ENCODE data around the gene NAA16. TPM values are rescaled to one million over a fixed set of nuclear protein-coding genes. Genes with fewer than 3 reads are reported as not detected.

Gene NAA16
- total and polyA plus RNA-seq, 4 donors = 5.0 to 65.6 (median 16.4) TPM

- no peaks in the 10 kb centered on the region for H3K36me3 ChIP-seq (ENCODE audit: control insufficient read depth in 4 of 4, insufficient read depth in 4 of 4, low read length in 4 of 4)
- DNase-seq = no peak
- no peak for TF ChIP-seq CTCF (IDR thresholded peaks at IDR 0.05; ENCODE audit: control extremely low read depth, extremely low read depth)
- no peak for ATAC-seq (ENCODE audit: insufficient read depth, low FRiP score)
- H3K9ac ChIP-seq (ENCODE audit: insufficient read depth in 1 of 2, low read length in 2 of 2) = no peak overlapping the region
- H3K27me3 ChIP-seq (ENCODE audit: control insufficient read depth in 3 of 3, insufficient read depth in 3 of 3, low read length in 2 of 3) = no peaks in the 10 kb centered on the region
- no peaks in the 10 kb centered on the region for H3K9me3 ChIP-seq (ENCODE audit: control insufficient read depth in 4 of 4, insufficient read depth in 3 of 4, low read length in 3 of 4)
- peaks cover 0 to 6% (median 0%) of the 10 kb centered on the region in 5 donors for H3K4me1 ChIP-seq (ENCODE audit: control insufficient read depth in 5 of 5, insufficient read depth in 5 of 5, low read length in 5 of 5)
- WGBS, 2 donors = 36 to 39% methylated on average over 1 of the region's 1 CpG
- no peak overlapping the region for H3K4me3 ChIP-seq
- no peak overlapping the region for H3K27ac ChIP-seq (ENCODE audit: low read depth in 1 of 2, low read length in 1 of 2)
These were observed 78.5 kb downstream of the NAA16 start for GRCh38 chr13:41389580-41389979.

- Histone ChIP-seq H3K27me3 (ENCODE audit: control insufficient read depth in 3 of 3, insufficient read depth in 3 of 3, low read length in 2 of 3) (no peaks in the 10 kb centered on the region), H3K36me3 (ENCODE audit: control insufficient read depth in 4 of 4, insufficient read depth in 4 of 4, low read length in 4 of 4) (no peaks in the 10 kb centered on the region), H3K4me1 (ENCODE audit: control insufficient read depth in 5 of 5, insufficient read depth in 5 of 5, low read length in 5 of 5) (peaks cover 0 to 2% (median 0%) of the 10 kb centered on the region in 5 donors), H3K27ac (ENCODE audit: low read depth in 1 of 2, low read length in 1 of 2) (no peak overlapping the region), H3K4me3 (no peak overlapping the region), H3K9ac (ENCODE audit: insufficient read depth in 1 of 2, low read length in 2 of 2) (no peak overlapping the region), H3K9me3 (ENCODE audit: control insufficient read depth in 4 of 4, insufficient read depth in 3 of 4, low read length in 3 of 4) (no peaks in the 10 kb centered on the region)
- ATAC-seq (ENCODE audit: insufficient read depth, low FRiP score) = no peak
- 88 to 91% methylated on average over 1 of the region's 1 CpG for WGBS, 2 donors
- DNase-seq = no peak
- TF ChIP-seq CTCF (IDR thresholded peaks at IDR 0.05; ENCODE audit: control extremely low read depth, extremely low read depth) = no peak
These were observed 83.1 kb downstream of the NAA16 start for GRCh38 chr13:41394166-41394565.

- no peak for ATAC-seq (ENCODE audit: insufficient read depth, low FRiP score)
- no peaks in the 10 kb centered on the region for H3K36me3 ChIP-seq (ENCODE audit: control insufficient read depth in 4 of 4, insufficient read depth in 4 of 4, low read length in 4 of 4)
- 82 to 87% methylated on average over 7 of the region's 7 CpGs for WGBS, 2 donors
- H3K27me3 ChIP-seq (ENCODE audit: control insufficient read depth in 3 of 3, insufficient read depth in 3 of 3, low read length in 2 of 3) = no peaks in the 10 kb centered on the region
- H3K4me1 ChIP-seq (ENCODE audit: control insufficient read depth in 5 of 5, insufficient read depth in 5 of 5, low read length in 5 of 5) = no peaks in the 10 kb centered on the region
- no peak overlapping the region for H3K9ac ChIP-seq (ENCODE audit: insufficient read depth in 1 of 2, low read length in 2 of 2)
- no peak for TF ChIP-seq CTCF (IDR thresholded peaks at IDR 0.05; ENCODE audit: control extremely low read depth, extremely low read depth)
- H3K27ac ChIP-seq (ENCODE audit: low read depth in 1 of 2, low read length in 1 of 2) = no peak overlapping the region
- H3K4me3 ChIP-seq = no peak overlapping the region
- no peak for DNase-seq
- H3K9me3 ChIP-seq (ENCODE audit: control insufficient read depth in 4 of 4, insufficient read depth in 3 of 4, low read length in 3 of 4) = no peaks in the 10 kb centered on the region
These were observed 87.6 kb downstream of the NAA16 start for GRCh38 chr13:41398494-41399170.

- H3K9me3 ChIP-seq (ENCODE audit: control insufficient read depth in 4 of 4, insufficient read depth in 3 of 4, low read length in 3 of 4) = no peaks in the 10 kb centered on the region
- WGBS, 2 donors = 88 to 94% methylated on average over 4 of the region's 4 CpGs
- DNase-seq = no peak
- H3K36me3 ChIP-seq (ENCODE audit: control insufficient read depth in 4 of 4, insufficient read depth in 4 of 4, low read length in 4 of 4) = no peaks in the 10 kb centered on the region
- no peak overlapping the region for H3K27ac ChIP-seq (ENCODE audit: low read depth in 1 of 2, low read length in 1 of 2)
- no peaks in the 10 kb centered on the region for H3K4me1 ChIP-seq (ENCODE audit: control insufficient read depth in 5 of 5, insufficient read depth in 5 of 5, low read length in 5 of 5)
- H3K9ac ChIP-seq (ENCODE audit: insufficient read depth in 1 of 2, low read length in 2 of 2) = no peak overlapping the region
- no peak for ATAC-seq (ENCODE audit: insufficient read depth, low FRiP score)
- H3K4me3 ChIP-seq = no peak overlapping the region
- no peaks in the 10 kb centered on the region for H3K27me3 ChIP-seq (ENCODE audit: control insufficient read depth in 3 of 3, insufficient read depth in 3 of 3, low read length in 2 of 3)
- no peak for TF ChIP-seq CTCF (IDR thresholded peaks at IDR 0.05; ENCODE audit: control extremely low read depth, extremely low read depth)
These were observed 90.3 kb downstream of the NAA16 start for GRCh38 chr13:41401366-41401765.

All from lung (tissue), 12 donors.